Ovary (tissue), 3 donors: Measurements from ENCODE around the gene CSNK1A1.

Experiments
- EP300 ChIP-seq: sonication (generic); formaldehyde crosslinking; IDR thresholded peaks from one replicate; pipeline ENCODE4 v1.6.1; 2017; ENCODE audit warnings: antibody characterized with exemption
- TF ChIP-seq, protein P1 (sequence below), 3 donors: fragments of 450-650 bp in 2 of 3; fragments of 200-600 bp in 1 of 3; IDR thresholded peaks; one replicate each; pipeline versions ENCODE4 v1.5.1 to v1.8.0; 2016 to 2022; ENCODE audit warnings: antibody characterized with exemption in 3 of 3, mild to moderate bottlenecking in 1 of 3
- donor health status: DM: no; HTN: no; CAD: no.

DNA sequence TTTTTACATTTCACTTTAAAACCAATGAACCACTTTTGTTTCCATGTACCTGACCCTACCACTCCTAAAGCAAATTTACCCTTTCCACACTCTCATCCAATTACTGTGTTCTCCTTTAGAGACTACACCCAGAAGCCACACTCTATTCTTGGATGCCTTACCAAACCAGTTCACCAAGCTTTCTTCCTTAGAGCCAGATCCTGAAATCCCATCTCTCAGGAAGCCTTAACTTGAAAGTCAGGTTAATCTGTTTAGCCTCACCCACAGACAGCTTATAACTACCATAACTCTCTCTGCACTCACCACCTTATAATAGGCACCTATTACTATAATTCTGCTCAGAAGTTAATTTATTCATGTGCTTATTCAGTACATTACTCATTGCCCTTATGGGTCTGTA is 4.3 kb downstream of the CSNK1A1 start:
- TF ChIP-seq, protein P1, sequence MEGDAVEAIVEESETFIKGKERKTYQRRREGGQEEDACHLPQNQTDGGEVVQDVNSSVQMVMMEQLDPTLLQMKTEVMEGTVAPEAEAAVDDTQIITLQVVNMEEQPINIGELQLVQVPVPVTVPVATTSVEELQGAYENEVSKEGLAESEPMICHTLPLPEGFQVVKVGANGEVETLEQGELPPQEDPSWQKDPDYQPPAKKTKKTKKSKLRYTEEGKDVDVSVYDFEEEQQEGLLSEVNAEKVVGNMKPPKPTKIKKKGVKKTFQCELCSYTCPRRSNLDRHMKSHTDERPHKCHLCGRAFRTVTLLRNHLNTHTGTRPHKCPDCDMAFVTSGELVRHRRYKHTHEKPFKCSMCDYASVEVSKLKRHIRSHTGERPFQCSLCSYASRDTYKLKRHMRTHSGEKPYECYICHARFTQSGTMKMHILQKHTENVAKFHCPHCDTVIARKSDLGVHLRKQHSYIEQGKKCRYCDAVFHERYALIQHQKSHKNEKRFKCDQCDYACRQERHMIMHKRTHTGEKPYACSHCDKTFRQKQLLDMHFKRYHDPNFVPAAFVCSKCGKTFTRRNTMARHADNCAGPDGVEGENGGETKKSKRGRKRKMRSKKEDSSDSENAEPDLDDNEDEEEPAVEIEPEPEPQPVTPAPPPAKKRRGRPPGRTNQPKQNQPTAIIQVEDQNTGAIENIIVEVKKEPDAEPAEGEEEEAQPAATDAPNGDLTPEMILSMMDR (IDR thresholded peaks at IDR 0.05): no peak
- no peak for TF ChIP-seq EP300
